Spleen (tissue), 7 donors: ENCODE measurements around the gene FRMD4A.

Experiments
- POLR2A ChIP-seq, 3 donors: fragments of 450-650 bp; IDR thresholded peaks; one replicate each; pipeline ENCODE4 v1.5.1; 2017; ENCODE audit warnings: antibody characterized with exemption in 3 of 3, mild to moderate bottlenecking in 1 of 3
- TF ChIP-seq, protein P1 (sequence below), 11 experiments: fragments of 200-600 bp in 7 of 11; fragments of 450-650 bp in 4 of 11; sonication (generic) in 4 of 11; IDR thresholded peaks in 8 of 11; conservative IDR thresholded peaks in 3 of 11; 1 replicate in 7 of 11; 2 replicates in 4 of 11; pipeline versions ENCODE4 v1.4.0 to v1.8.0; 2016 to 2021; ENCODE audit warnings: antibody characterized with exemption in 11 of 11, inconsistent platforms in 4 of 11, mild to moderate bottlenecking in 1 of 11
- donor health status: DM: no; HTN: no; CAD: no; lungs with moderate emphysema.
- donor health status: DM: no; HTN: no; CAD: no.
- donor health status: DM: no; HTN: no; CAD: no.

DNA sequence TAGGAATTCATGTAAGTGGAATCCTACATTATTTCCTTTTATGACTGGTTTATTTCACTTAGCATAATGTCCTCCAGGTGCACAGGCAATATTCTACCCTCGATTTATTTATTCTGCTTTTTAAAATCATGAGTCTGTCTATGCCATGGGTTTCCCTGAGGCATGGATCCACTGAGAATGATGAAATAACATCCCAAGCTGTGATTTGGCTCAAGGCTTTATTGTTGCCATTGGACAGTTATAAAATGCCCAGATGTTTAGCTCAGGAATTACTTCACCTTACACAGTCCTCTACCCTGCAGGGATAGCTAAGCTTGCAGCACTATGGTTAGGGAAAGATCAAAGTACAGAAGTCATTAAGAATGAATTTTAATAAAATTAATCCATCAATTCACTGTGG, 219.5 kb downstream of the FRMD4A start:
- TF ChIP-seq, protein P1, sequence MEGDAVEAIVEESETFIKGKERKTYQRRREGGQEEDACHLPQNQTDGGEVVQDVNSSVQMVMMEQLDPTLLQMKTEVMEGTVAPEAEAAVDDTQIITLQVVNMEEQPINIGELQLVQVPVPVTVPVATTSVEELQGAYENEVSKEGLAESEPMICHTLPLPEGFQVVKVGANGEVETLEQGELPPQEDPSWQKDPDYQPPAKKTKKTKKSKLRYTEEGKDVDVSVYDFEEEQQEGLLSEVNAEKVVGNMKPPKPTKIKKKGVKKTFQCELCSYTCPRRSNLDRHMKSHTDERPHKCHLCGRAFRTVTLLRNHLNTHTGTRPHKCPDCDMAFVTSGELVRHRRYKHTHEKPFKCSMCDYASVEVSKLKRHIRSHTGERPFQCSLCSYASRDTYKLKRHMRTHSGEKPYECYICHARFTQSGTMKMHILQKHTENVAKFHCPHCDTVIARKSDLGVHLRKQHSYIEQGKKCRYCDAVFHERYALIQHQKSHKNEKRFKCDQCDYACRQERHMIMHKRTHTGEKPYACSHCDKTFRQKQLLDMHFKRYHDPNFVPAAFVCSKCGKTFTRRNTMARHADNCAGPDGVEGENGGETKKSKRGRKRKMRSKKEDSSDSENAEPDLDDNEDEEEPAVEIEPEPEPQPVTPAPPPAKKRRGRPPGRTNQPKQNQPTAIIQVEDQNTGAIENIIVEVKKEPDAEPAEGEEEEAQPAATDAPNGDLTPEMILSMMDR (IDR thresholded peaks at IDR 0.05 in 8 of 11, conservative IDR thresholded peaks at IDR 0.05 in 3 of 11) = no peak
- TF ChIP-seq POLR2A (IDR thresholded peaks at IDR 0.05) = no peak
